HEK293T (cell line): ENCODE results near the gene ACOXL.

Experiments
- CTCF ChIA-PET: fragments of 350-600 bp; formaldehyde crosslinking; extraction: SDS; loops from one replicate; lab custom pipeline; 2021; ENCODE audit warnings: antibody characterized with exemption, inconsistent platforms; lab: Yijun Ruan, JAX
- POLR2A ChIA-PET: fragments of 350-600 bp; formaldehyde crosslinking; extraction: SDS; loops from one replicate; lab custom pipeline; 2020; ENCODE audit warnings: antibody characterized with exemption, inconsistent platforms; lab: Yijun Ruan, JAX
- DNase-seq: peaks from one replicate; pipeline ENCODE4 v3.0.0; 2012; ENCODE audit warnings: mixed read lengths; ENCODE audit errors: extremely low spot score
- ARNT ChIP-seq: fragments of 450-650 bp; IDR thresholded peaks from 2 replicates; pipeline ENCODE4 v1.6.1; 2017; ENCODE audit warnings: mild to moderate bottlenecking
- BHLHE40 ChIP-seq: fragments of 450-650 bp; IDR thresholded peaks from 2 replicates; pipeline ENCODE4 v1.6.1; 2016; ENCODE audit warnings: mild to moderate bottlenecking, moderate library complexity, borderline replicate concordance
- CTBP1 ChIP-seq: fragments of 450-650 bp; IDR thresholded peaks from 2 replicates; pipeline ENCODE4 v1.6.1; 2016; ENCODE audit warnings: borderline replicate concordance
- ELF4 ChIP-seq: fragments of 450-650 bp; IDR thresholded peaks from 2 replicates; pipeline ENCODE4 v1.6.1; 2017; ENCODE audit warnings: antibody characterized with exemption
- FOXA1 ChIP-seq: fragments of 450-650 bp; IDR thresholded peaks from 2 replicates; pipeline ENCODE4 v1.6.1; 2016; ENCODE audit warnings: mild to moderate bottlenecking
- FOXK2 ChIP-seq: fragments of 450-650 bp; IDR thresholded peaks from 2 replicates; pipeline ENCODE4 v1.6.1; 2016; ENCODE audit warnings: mild to moderate bottlenecking
- FOXM1 ChIP-seq: fragments of 450-650 bp; IDR thresholded peaks from 2 replicates; pipeline ENCODE4 v1.6.1; 2017; ENCODE audit warnings: mild to moderate bottlenecking, borderline replicate concordance
- HDGF ChIP-seq: fragments of 450-650 bp; IDR thresholded peaks from 2 replicates; pipeline ENCODE4 v1.6.1; 2017; ENCODE audit warnings: antibody characterized with exemption, borderline replicate concordance
- L3MBTL2 ChIP-seq: fragments of 450-650 bp; conservative IDR thresholded peaks from 2 replicates; pipeline ENCODE4 v1.6.1; 2016; ENCODE audit warnings: mild to moderate bottlenecking
- LEF1 ChIP-seq: fragments of 450-650 bp; IDR thresholded peaks from 2 replicates; pipeline ENCODE4 v1.6.1; 2017; ENCODE audit warnings: mild to moderate bottlenecking, borderline replicate concordance
- NFRKB ChIP-seq: fragments of 450-650 bp; IDR thresholded peaks from 2 replicates; pipeline ENCODE4 v1.6.1; 2016; ENCODE audit warnings: mild to moderate bottlenecking, moderate library complexity
- PKNOX1 ChIP-seq: fragments of 450-650 bp; IDR thresholded peaks from 2 replicates; pipeline ENCODE4 v1.6.1; 2016
- SP1 ChIP-seq: fragments of 450-650 bp; IDR thresholded peaks from 2 replicates; pipeline ENCODE4 v1.6.1; 2017
- SUZ12 ChIP-seq: fragments of 450-650 bp; IDR thresholded peaks from 2 replicates; pipeline ENCODE4 v1.6.1; 2016; ENCODE audit warnings: mild to moderate bottlenecking
- TARDBP ChIP-seq: fragments of 450-650 bp; IDR thresholded peaks from 2 replicates; pipeline ENCODE4 v1.6.1; 2016
- ZNF384 ChIP-seq: fragments of 450-650 bp; IDR thresholded peaks from 2 replicates; pipeline ENCODE4 v1.6.1; 2016

The ACOXL gene

GRCh38 chr2:110876167-110876999 lies 144.0 kb downstream of the ACOXL start:
- CTCF ChIA-PET, result interaction anchor here (0.8 to 0.9 kb wide), 2 partner anchors 9 to 15 kb away, joined by 3 read pairs; no protein-coding TSS in a partner anchor
- TF ChIP-seq SP1 (no peak), ARNT (no peak)
- POLR2A ChIA-PET, result no interaction called here
- no peak for DNase-seq

- TF ChIP-seq FOXM1 (no peak), CTBP1 (no peak), ZNF384 (no peak), BHLHE40 (no peak), L3MBTL2 (no peak), PKNOX1 (no peak), TARDBP (no peak), LEF1 (no peak), FOXK2 (no peak), FOXA1 (no peak), SUZ12 (no peak), ARNT (no peak), ELF4 (no peak), HDGF (no peak), SP1 (no peak)
- CTCF ChIA-PET, result interaction anchor here (0.8 kb wide), 1 partner anchor 16 kb away, joined by 3 read pairs; no protein-coding TSS in a partner anchor
- DNase-seq, result no peak
- POLR2A ChIA-PET, result no interaction called here
Observed at GRCh38 chr2:110877031-110877827, 144.9 kb downstream of the ACOXL start.

GRCh38 chr2:110878150-110878549 lies 145.8 kb downstream of the ACOXL start:
- CTCF ChIA-PET, result no interaction called here
- DNase-seq, result no peak
- TF ChIP-seq LEF1 (no peak), L3MBTL2 (no peak), SUZ12 (no peak), BHLHE40 (no peak), TARDBP (no peak), HDGF (no peak), FOXK2 (no peak), ZNF384 (no peak), ARNT (no peak), NFRKB (no peak), SP1 (no peak), PKNOX1 (no peak), FOXM1 (no peak)
- POLR2A ChIA-PET, result no interaction called here

GRCh38 chr2:110881908-110882307 lies 149.5 kb downstream of the ACOXL start:
- CTCF ChIA-PET, result no interaction called here
- TF ChIP-seq TARDBP, result no peak
- no peak for TF ChIP-seq SP1
- no peak for TF ChIP-seq HDGF
- no peak for TF ChIP-seq NFRKB
- TF ChIP-seq SUZ12, result no peak
- TF ChIP-seq LEF1, result no peak
- no peak for TF ChIP-seq ARNT
- TF ChIP-seq FOXK2, result no peak
- no peak for TF ChIP-seq ELF4
- no peak for TF ChIP-seq ZNF384
- no peak for TF ChIP-seq FOXM1
- TF ChIP-seq FOXA1, result no peak
- no peak for TF ChIP-seq PKNOX1
- no peak for TF ChIP-seq CTBP1
- no peak for TF ChIP-seq BHLHE40
- no peak for DNase-seq
- POLR2A ChIA-PET, result no interaction called here

- CTCF ChIA-PET, result no interaction called here
- POLR2A ChIA-PET, result no interaction called here
Observed at GRCh38 chr2:110883406-110883805, 151.0 kb downstream of the ACOXL start.

GRCh38 chr2:110885256-110885655 lies 152.9 kb downstream of the ACOXL start:
- CTCF ChIA-PET, result interaction anchor here (0.7 kb wide), 1 partner anchor 9 kb away, joined by 3 read pairs; no protein-coding TSS in a partner anchor
- DNase-seq, result no peak
- TF ChIP-seq NFRKB (no peak), CTBP1 (no peak), FOXM1 (no peak), ELF4 (no peak), L3MBTL2 (no peak), ARNT (no peak), SP1 (no peak), BHLHE40 (no peak), PKNOX1 (no peak), FOXK2 (no peak), LEF1 (no peak), ZNF384 (no peak), TARDBP (no peak), SUZ12 (no peak), HDGF (no peak), FOXA1 (no peak)
- POLR2A ChIA-PET, result no interaction called here

More at GRCh38 chr2:110883406-110883805, 151.0 kb downstream of the ACOXL start:
- DNase-seq, result no peak
- TF ChIP-seq ELF4, result no peak
- TF ChIP-seq HDGF, result no peak
- no peak for TF ChIP-seq NFRKB
